ENCODE data around the gene CCNY.

DNA sequence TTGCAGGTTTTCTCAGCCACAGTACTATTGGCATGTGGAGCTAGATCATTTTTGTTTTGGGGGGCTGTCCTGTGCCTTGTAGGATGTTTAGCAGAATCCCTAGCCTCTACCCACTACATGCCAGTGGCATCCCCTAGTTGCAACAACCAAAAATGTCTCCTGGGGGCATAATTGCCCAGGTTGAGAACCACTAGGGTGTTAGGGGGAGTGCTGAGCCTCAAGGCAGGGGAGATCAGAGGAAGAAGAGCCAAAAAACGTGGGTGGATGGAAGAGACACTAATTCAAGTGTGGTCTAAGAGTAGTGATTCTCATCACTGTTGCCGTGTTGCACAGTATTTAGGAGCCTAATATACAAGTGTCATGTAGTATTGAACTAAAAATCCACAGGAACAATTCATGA lies 31.7 kb upstream of the CCNY start:
- TF ChIP-seq, protein P1, sequence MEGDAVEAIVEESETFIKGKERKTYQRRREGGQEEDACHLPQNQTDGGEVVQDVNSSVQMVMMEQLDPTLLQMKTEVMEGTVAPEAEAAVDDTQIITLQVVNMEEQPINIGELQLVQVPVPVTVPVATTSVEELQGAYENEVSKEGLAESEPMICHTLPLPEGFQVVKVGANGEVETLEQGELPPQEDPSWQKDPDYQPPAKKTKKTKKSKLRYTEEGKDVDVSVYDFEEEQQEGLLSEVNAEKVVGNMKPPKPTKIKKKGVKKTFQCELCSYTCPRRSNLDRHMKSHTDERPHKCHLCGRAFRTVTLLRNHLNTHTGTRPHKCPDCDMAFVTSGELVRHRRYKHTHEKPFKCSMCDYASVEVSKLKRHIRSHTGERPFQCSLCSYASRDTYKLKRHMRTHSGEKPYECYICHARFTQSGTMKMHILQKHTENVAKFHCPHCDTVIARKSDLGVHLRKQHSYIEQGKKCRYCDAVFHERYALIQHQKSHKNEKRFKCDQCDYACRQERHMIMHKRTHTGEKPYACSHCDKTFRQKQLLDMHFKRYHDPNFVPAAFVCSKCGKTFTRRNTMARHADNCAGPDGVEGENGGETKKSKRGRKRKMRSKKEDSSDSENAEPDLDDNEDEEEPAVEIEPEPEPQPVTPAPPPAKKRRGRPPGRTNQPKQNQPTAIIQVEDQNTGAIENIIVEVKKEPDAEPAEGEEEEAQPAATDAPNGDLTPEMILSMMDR (IDR thresholded peaks at IDR 0.05) = no peak
- TF ChIP-seq ZFX (IDR thresholded peaks at IDR 0.05; ENCODE audit: borderline replicate concordance) = no peak
